Neural cell (in vitro differentiated cells): ENCODE data around the gene NCOA3.

Experiments used
- CTCF ChIP-seq: fragments of 450-650 bp; IDR thresholded peaks from 2 replicates; pipeline ENCODE4 v1.5.1; 2014; ENCODE audit warnings: antibody characterized with exemption, mild to moderate bottlenecking, moderate library complexity; ENCODE audit not compliant: poor library complexity, severe bottlenecking
- EZH2 ChIP-seq: fragments of 200-600, 300-800 bp; shearing (Covaris generic), sonication (generic); IDR thresholded peaks from 2 replicates; pipeline ENCODE4 v1.6.1; 2014; ENCODE audit warnings: antibody characterized with exemption, low read length, borderline replicate concordance, mild to moderate bottlenecking; ENCODE audit not compliant: insufficient read depth, poor library complexity, severe bottlenecking
- RAD21 ChIP-seq: fragments of 450-650 bp; conservative IDR thresholded peaks from 2 replicates; pipeline ENCODE4 v1.6.1; 2014; ENCODE audit warnings: antibody characterized with exemption, mild to moderate bottlenecking, moderate library complexity
- REST ChIP-seq: IDR thresholded peaks from 2 replicates; pipeline ENCODE4 v1.6.1; 2012; ENCODE audit warnings: borderline replicate concordance
- SMC3 ChIP-seq: fragments of 450-650 bp; conservative IDR thresholded peaks from 2 replicates; pipeline ENCODE4 v1.6.1; 2014; ENCODE audit warnings: antibody characterized with exemption, mild to moderate bottlenecking, moderate library complexity; ENCODE audit not compliant: poor library complexity

- TF ChIP-seq CTCF (no peak), RAD21 (no peak), EZH2 (no peak), SMC3 (no peak), REST (no peak)
Measured at GRCh38 chr20:47540443-47541354, 39.0 kb downstream of the NCOA3 start.
